Endothelial cell of umbilical vein (primary cell): ENCODE data around the gene PHOSPHO1. TPM values are rescaled to one million over a fixed set of nuclear protein-coding genes. Genes with fewer than 3 reads are reported as not detected.

Experiments
- BruUV-seq: library from RNA; stranded (reverse); fragments of 400-500 nt; replicated peaks from 2 replicates; lab custom pipeline; 2021; lab: Mats Ljungman, UMichigan
- CTCF ChIA-PET: fragments of 300-600, 350-600 bp; sonication (Branson Sonifier 250); formaldehyde crosslinking; loops from one replicate; lab custom pipeline; 2021; ENCODE audit warnings: antibody characterized with exemption, inconsistent platforms; lab: Charles Lee
- POLR2A ChIA-PET: fragments of 300-600, 350-600 bp; sonication (Branson Sonifier 250); formaldehyde crosslinking; loops from one replicate; lab custom pipeline; 2021; ENCODE audit warnings: antibody characterized with exemption, inconsistent platforms; lab: Charles Lee
- DNase-seq: peaks from one replicate; pipeline ENCODE4 v3.0.0-alpha.2; 2011; ENCODE audit warnings: low read depth, low spot score
- FAIRE-seq: peaks from 2 replicates; lab custom pipeline; 2011; peaks lifted over from hg19 to GRCh38; lab: Jason Lieb, UNC
- H2AFZ ChIP-seq: 2 replicates; pipeline ENCODE4 v1.6.0; 2012; ENCODE audit warnings: low read depth, low read length, control low read depth, inconsistent platforms
- H3K27ac ChIP-seq: 2 replicates; pipeline ENCODE4 v1.5.1; 2011; ENCODE audit warnings: low read depth, mild to moderate bottlenecking, control low read depth, low read length, moderate library complexity; ENCODE audit not compliant: insufficient read depth
- H3K27me3 ChIP-seq, 2 experiments: 2 replicates each; pipeline versions ENCODE4 v1.6.0 to v1.6.1; 2011; ENCODE audit warnings: low read length in 2 of 2, mixed read lengths in 1 of 2; ENCODE audit not compliant: control insufficient read depth in 2 of 2, insufficient read depth in 2 of 2
- H3K36me3 ChIP-seq, 2 experiments: 2 replicates in 1 of 2; 3 replicates in 1 of 2; pipeline ENCODE4 v1.5.1; 2011; ENCODE audit warnings: low read length in 2 of 2, mild to moderate bottlenecking in 1 of 2, moderate library complexity in 1 of 2; ENCODE audit not compliant: control insufficient read depth in 2 of 2, insufficient read depth in 2 of 2; ENCODE audit errors: extremely low read depth in 1 of 2
- H3K4me1 ChIP-seq: 3 replicates; pipeline ENCODE4 v1.5.1; 2011; ENCODE audit warnings: mild to moderate bottlenecking, low read length; ENCODE audit not compliant: control insufficient read depth, insufficient read depth; ENCODE audit errors: extremely low read depth
- H3K4me2 ChIP-seq: 2 replicates; pipeline ENCODE4 v1.6.1; 2011; ENCODE audit warnings: low read length, control low read depth, mixed read lengths; ENCODE audit not compliant: insufficient read depth
- H3K4me3 ChIP-seq, 3 experiments: fragments of 200-600 bp in 1 of 3; sonication (generic), shearing (Covaris generic) in 1 of 3; replicated peaks in 1 of 3; 2 replicates each; pipeline ENCODE4 v1.5.1; 2011 to 2016; ENCODE audit warnings: control low read depth in 3 of 3, low read length in 3 of 3, mild to moderate bottlenecking in 2 of 3, inconsistent platforms in 1 of 3, low read depth in 1 of 3, moderate library complexity in 1 of 3; ENCODE audit not compliant: insufficient read depth in 1 of 3
- H3K79me2 ChIP-seq: 2 replicates; pipeline ENCODE4 v1.6.0; 2012; ENCODE audit warnings: low read length, inconsistent platforms; ENCODE audit not compliant: control insufficient read depth, insufficient read depth
- H3K9ac ChIP-seq: replicated peaks from 2 replicates; pipeline ENCODE3; 2011; ENCODE audit warnings: low read length, control low read depth; ENCODE audit not compliant: insufficient read depth; ENCODE audit errors: extremely low read depth
- H3K9me1 ChIP-seq: replicated peaks from 3 replicates; pipeline ENCODE4 v1.6.0; 2011; ENCODE audit warnings: mild to moderate bottlenecking, low read length; ENCODE audit not compliant: control insufficient read depth, insufficient read depth; ENCODE audit errors: extremely low read depth
- H3K9me3 ChIP-seq: replicated peaks from 2 replicates; pipeline ENCODE4 v1.5.1; 2012; ENCODE audit warnings: low read length, inconsistent platforms; ENCODE audit not compliant: control insufficient read depth, insufficient read depth
- H4K20me1 ChIP-seq: replicated peaks from 2 replicates; pipeline ENCODE3; 2011; ENCODE audit warnings: mild to moderate bottlenecking, low read length; ENCODE audit not compliant: control insufficient read depth, insufficient read depth; ENCODE audit errors: extremely low read depth
- EZH2 ChIP-seq: IDR thresholded peaks from 2 replicates; pipeline ENCODE4 v1.6.1; 2012; ENCODE audit warnings: borderline replicate concordance, low read depth, mild to moderate bottlenecking, moderate library complexity, low read length, inconsistent platforms; ENCODE audit not compliant: severe bottlenecking
- FOS ChIP-seq: IDR thresholded peaks from 2 replicates; pipeline ENCODE4 v1.6.1; 2011; ENCODE audit warnings: mild to moderate bottlenecking, low read length, moderate library complexity, borderline replicate concordance; ENCODE audit not compliant: insufficient read depth
- GATA2 ChIP-seq: IDR thresholded peaks from 2 replicates; pipeline ENCODE4 v1.7.0; 2011; ENCODE audit warnings: low read depth, mild to moderate bottlenecking, moderate library complexity, mixed read lengths, low read length; ENCODE audit not compliant: insufficient read length, insufficient read depth
- JUN ChIP-seq: IDR thresholded peaks from 2 replicates; pipeline ENCODE4 v1.6.1; 2011; ENCODE audit warnings: borderline replicate concordance, low read depth; ENCODE audit not compliant: insufficient read length, insufficient read depth
- MYC ChIP-seq: IDR thresholded peaks from one replicate; pipeline ENCODE4 v1.6.1; 2011; ENCODE audit warnings: mild to moderate bottlenecking, low read depth, low read length
- POLR2A ChIP-seq: IDR thresholded peaks from 2 replicates; pipeline ENCODE4 v1.6.1; 2012; ENCODE audit warnings: low read depth, mild to moderate bottlenecking, control low read depth, low read length
- POLR2AphosphoS5 ChIP-seq: IDR thresholded peaks from 2 replicates; pipeline ENCODE4 v1.6.1; 2012; ENCODE audit warnings: low read depth, mild to moderate bottlenecking, control low read depth, low read length, moderate library complexity; ENCODE audit not compliant: insufficient read depth
- dilution Hi-C: fragments of 300-500 bp; cut with MboI; formaldehyde crosslinking; loops from one replicate; pipeline ENCODE4 v1.15.0; 2019; ENCODE audit warnings: low sequenced_read_pairs; ENCODE audit not compliant: extremely low pct_ligation_motif_present
- intact Hi-C: fragments of 100-400 bp; cut with micrococcal nuclease; formaldehyde crosslinking; loops from one replicate; pipeline ENCODE4 v1.10.0; 2022
- polyA plus RNA-seq, 4 experiments: library from polyadenylated mRNA; depleted of rRNA in 3 of 4; stranded (reverse) in 3 of 4; unstranded in 1 of 4; fragments of >200 nt; gene quantifications; 2 replicates each; pipeline versions ENCODE4 v1.2.1 to v1.2.3, GENCODE V29; 2011 to 2012; ENCODE audit warnings: missing spikeins in 1 of 4
- total RNA-seq: library from RNA; stranded (reverse); gene quantifications from 2 replicates; pipeline ENCODE4 v1.2.3, GENCODE V29; 2021
- TF ChIP-seq, protein P1 (sequence below): IDR thresholded peaks from 2 replicates; pipeline ENCODE4 v1.6.1; 2011; ENCODE audit not compliant: insufficient read depth, insufficient read length
- TF ChIP-seq, protein P2 (sequence below), 2 donors: IDR thresholded peaks; 1 replicate in 1 of 2; 2 replicates in 1 of 2; pipeline ENCODE4 v1.5.1; 2011; ENCODE audit warnings: low read length in 2 of 2, mild to moderate bottlenecking in 2 of 2, moderate library complexity in 2 of 2, control low read depth in 1 of 2, inconsistent platforms in 1 of 2, low read depth in 1 of 2; ENCODE audit not compliant: insufficient read depth in 1 of 2; ENCODE audit errors: extremely low read depth in 1 of 2

The PHOSPHO1 gene
- total and polyA plus RNA-seq, 2 donors (not counting 3 experiments of a cell fraction or from before 2014, with no cell fraction given), result 0.23 TPM; not detected in 1

DNA sequence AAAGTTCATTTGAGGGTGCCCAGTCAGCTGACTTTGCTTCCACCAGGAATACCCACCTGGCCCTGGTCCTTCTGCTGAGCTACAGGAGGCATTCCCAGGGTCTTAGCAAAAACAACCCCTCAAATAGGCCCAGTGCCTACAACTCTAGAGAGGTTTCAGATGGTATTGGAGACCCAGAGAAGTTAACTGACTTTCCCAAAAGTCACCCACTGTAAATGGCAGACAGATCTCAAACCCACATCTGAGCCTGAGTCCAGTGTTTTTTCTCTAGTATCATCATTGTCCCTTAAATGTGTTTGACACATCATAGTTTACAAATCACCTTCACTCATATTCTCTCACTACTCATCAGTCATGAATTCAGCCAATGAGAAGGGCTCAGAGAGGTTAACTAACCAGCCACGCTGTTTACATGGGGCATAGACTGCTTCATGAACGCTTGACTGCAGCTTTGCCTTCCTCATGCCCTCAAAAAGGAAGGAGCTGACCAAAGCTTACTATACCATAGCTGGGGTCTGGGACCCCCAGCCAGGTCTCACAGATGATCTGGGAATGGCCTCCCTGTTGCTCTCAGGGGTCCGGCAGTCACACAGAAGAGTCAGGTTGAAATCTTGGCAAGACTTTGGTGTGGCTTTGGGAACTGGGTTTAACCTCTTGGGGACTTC, 3.7 kb downstream of the PHOSPHO1 start:
- dilution Hi-C loops, result no loop called here
- TF ChIP-seq JUN (no peak), EZH2 (no peak), GATA2 (no peak), POLR2A (no peak), POLR2AphosphoS5 (no peak), FOS (no peak), MYC (no peak)
- TF ChIP-seq, protein P1, sequence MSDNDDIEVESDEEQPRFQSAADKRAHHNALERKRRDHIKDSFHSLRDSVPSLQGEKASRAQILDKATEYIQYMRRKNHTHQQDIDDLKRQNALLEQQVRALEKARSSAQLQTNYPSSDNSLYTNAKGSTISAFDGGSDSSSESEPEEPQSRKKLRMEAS, result no peak
- TF ChIP-seq, protein P2, sequence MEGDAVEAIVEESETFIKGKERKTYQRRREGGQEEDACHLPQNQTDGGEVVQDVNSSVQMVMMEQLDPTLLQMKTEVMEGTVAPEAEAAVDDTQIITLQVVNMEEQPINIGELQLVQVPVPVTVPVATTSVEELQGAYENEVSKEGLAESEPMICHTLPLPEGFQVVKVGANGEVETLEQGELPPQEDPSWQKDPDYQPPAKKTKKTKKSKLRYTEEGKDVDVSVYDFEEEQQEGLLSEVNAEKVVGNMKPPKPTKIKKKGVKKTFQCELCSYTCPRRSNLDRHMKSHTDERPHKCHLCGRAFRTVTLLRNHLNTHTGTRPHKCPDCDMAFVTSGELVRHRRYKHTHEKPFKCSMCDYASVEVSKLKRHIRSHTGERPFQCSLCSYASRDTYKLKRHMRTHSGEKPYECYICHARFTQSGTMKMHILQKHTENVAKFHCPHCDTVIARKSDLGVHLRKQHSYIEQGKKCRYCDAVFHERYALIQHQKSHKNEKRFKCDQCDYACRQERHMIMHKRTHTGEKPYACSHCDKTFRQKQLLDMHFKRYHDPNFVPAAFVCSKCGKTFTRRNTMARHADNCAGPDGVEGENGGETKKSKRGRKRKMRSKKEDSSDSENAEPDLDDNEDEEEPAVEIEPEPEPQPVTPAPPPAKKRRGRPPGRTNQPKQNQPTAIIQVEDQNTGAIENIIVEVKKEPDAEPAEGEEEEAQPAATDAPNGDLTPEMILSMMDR (IDR thresholded peaks at IDR 0.05; ENCODE audit: extremely low read depth in 1 of 2, insufficient read depth in 1 of 2, low read depth in 1 of 2, low read length in 2 of 2), result no peak
- DNase-seq (no peak), FAIRE-seq (no peak)
- Histone ChIP-seq H3K27me3 (peaks cover 16 to 22% of the 10 kb centered on the region in 2 experiments), H3K9me3 (no peaks in the 10 kb centered on the region), H3K4me2 (no peak overlapping the region), H3K9me1 (no peaks in the 10 kb centered on the region), H3K27ac (no peak overlapping the region), H3K36me3 (peaks cover 0 to 6% of the 10 kb centered on the region in 2 experiments), H3K4me3 (no peak overlapping the region), H2AFZ (no peak overlapping the region), H3K79me2 (no peaks in the 10 kb centered on the region), H4K20me1 (no peaks in the 10 kb centered on the region), H3K9ac (no peak overlapping the region), H3K4me1 (peaks cover 21% of the 10 kb centered on the region)
- BruUV-seq, result no TSS peak
- ChIA-PET CTCF (interaction anchor here (0.5 to 13.3 kb wide), 13 partner anchors 9 to 227 kb away, joined by 3 to 212 read pairs (median 5); partner anchors contain the start of genes ABI3 and GNGT2), POLR2A (no interaction called here)
- intact Hi-C loops, result loop anchor here (1.0 to 5.0 kb wide), 3 partner anchors 47 to 190 kb away; no protein-coding TSS in a partner anchor
